ENCODE results near the gene DLG2. TPM values are rescaled to one million over a fixed set of nuclear protein-coding genes. Genes with fewer than 3 reads are reported as not detected.

Gene DLG2
- total RNA-seq, 2 experiments from 2014 or later, result 0.85 to 1.1 TPM

DNA sequence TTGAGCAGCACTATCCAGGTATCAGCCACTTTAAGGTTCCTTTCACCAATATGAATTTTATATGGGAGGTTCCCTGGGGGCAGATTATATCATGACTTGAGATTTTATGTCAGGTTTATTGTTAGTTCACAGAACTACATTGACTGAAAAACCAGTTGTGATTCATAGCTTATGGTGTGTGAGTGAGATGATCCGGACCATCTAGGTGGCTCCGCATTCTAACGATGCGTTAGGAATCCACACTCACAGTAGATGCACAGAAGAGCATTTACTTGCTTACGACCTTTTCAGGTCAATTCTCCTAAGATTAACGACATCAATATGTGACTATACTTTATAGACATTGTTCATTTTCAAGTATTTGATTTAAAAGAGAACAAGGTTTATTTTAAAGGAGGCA is 1356.7 kb downstream of the DLG2 start:
- Mint-ChIP-seq H3K9me3 (no peaks in the 10 kb centered on the region), H3K27me3 (no peaks in the 10 kb centered on the region), H3K36me3 (ENCODE audit: low read depth) (no peaks in the 10 kb centered on the region), H3K4me3 (no peak overlapping the region), H3K4me1 (no peaks in the 10 kb centered on the region), H3K27ac (no peak overlapping the region)
- no peak for DNase-seq
- POLR2A ChIA-PET, result no interaction called here
- CTCF ChIA-PET, result no interaction called here

DNA sequence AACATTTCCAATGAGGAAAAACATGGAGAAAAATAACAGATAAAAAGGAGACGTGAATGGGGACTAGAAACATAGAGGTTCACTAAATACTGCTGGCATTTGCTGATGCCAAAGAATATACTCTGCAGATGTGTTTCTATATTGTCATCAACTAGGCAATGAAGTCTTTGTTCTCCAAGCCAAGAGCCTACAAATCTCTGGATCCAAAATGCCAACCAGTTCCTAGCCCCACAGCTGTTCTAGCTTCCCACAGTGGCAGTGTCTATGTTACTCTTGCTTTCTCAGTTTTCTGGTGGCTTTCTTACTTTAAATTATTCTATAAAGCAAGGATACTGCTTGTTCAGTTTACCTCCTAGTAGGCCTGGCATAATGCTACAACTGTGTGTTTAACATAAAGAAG is 1363.1 kb downstream of the DLG2 start:
- Mint-ChIP-seq H3K9me3 (peaks cover 5% of the 10 kb centered on the region), H3K36me3 (ENCODE audit: low read depth) (no peaks in the 10 kb centered on the region), H3K4me3 (no peak overlapping the region), H3K27ac (no peak overlapping the region), H3K4me1 (no peaks in the 10 kb centered on the region), H3K27me3 (no peaks in the 10 kb centered on the region)
- CTCF ChIA-PET, result no interaction called here
- no peak for DNase-seq
- POLR2A ChIA-PET, result no interaction called here

DNA sequence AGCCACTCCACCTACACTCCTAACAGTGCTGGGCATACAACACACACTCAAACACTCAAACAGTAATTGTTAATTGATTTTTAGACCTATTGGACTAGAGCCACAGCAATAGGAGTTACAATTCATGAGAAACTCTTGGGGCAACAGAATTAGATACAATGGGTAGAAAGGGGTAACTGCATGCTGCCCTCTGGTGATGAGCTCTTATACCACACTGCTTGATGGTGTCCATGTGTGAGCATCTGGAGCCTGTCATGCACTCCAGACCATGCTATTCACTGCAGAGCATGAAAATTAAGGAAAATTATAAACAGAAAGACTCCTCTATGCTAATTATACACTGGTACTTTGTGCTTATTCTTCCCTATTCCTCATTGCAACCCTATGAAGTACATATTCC is 1365.4 kb downstream of the DLG2 start:
- Mint-ChIP-seq H3K4me3 (no peak overlapping the region), H3K27me3 (no peaks in the 10 kb centered on the region), H3K27ac (no peak overlapping the region), H3K36me3 (ENCODE audit: low read depth) (no peaks in the 10 kb centered on the region), H3K4me1 (no peaks in the 10 kb centered on the region), H3K9me3 (peaks cover 5% of the 10 kb centered on the region)
- DNase-seq, result no peak
- ChIA-PET CTCF (no interaction called here), POLR2A (no interaction called here)

DNA sequence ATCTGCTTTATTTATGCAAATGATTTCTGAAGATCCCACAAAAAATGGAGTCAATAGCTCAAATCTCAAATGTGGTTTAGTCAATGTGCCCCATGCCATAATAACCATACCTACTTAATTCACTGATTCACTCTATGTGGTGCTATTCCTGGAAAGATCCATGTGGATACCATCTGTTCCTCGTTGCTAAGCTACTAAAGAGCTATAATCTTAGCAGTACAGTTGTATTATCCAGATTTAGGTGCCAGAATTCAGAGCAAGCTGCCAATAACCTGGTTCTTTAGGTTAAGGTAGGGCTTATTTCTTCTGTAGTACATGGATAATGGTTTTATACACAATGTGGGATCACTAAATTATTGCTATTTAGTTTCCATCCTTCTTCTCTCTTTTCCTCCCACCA is 1366.3 kb downstream of the DLG2 start:
- H3K9me3 Mint-ChIP-seq, result peaks cover 5% of the 10 kb centered on the region
- H3K27me3 Mint-ChIP-seq, result no peaks in the 10 kb centered on the region
- no peak overlapping the region for H3K4me3 Mint-ChIP-seq
- H3K27ac Mint-ChIP-seq, result no peak overlapping the region
- POLR2A ChIA-PET, result no interaction called here
- H3K36me3 Mint-ChIP-seq (ENCODE audit: low read depth), result no peaks in the 10 kb centered on the region
- no peak for DNase-seq
- CTCF ChIA-PET, result no interaction called here
- no peaks in the 10 kb centered on the region for H3K4me1 Mint-ChIP-seq

DNA sequence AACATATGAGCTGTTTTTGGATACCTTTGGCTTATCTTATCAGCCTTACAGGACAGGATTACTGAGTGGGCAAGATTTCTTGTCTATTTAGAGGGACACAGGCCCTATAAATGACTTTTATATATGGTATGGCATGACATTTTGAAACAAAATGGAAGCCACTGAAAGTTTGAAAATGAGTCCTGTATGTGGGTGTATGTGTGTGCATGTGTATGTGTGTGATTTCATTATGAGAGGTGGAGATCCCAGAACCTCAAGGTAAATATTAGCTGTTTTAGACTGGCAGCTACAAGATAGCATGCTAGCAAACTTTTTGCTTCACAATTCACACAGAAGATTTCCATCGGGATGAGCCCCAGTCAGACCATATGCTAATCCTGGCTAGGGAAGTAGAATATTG is 1370.5 kb downstream of the DLG2 start:
- peaks cover 2% of the 10 kb centered on the region for H3K9me3 Mint-ChIP-seq
- H3K4me1 Mint-ChIP-seq, result no peaks in the 10 kb centered on the region
- H3K27me3 Mint-ChIP-seq, result no peaks in the 10 kb centered on the region
- no peaks in the 10 kb centered on the region for H3K36me3 Mint-ChIP-seq (ENCODE audit: low read depth)
- no peak for DNase-seq
- no peak overlapping the region for H3K27ac Mint-ChIP-seq
- ChIA-PET CTCF (no interaction called here), POLR2A (no interaction called here)
- no peak overlapping the region for H3K4me3 Mint-ChIP-seq

DNA sequence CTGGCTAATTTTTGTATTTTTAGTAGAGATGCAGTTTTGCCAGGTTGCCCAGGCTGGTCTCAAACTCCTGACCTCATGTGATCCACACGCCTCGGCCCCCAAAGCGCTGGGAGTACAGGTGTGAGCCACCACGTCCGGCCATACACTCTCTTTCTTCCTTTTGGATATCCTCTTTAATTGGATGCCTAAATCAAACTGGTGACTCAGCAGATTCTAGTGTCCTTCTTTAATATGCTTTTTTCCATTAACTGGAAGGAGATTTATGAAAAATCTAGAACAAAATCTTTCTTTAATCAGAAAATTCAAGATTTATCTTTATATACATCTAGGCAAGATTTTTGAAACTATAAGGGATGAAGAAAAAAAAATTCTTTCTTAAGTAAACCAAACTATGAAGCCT is 1371.7 kb downstream of the DLG2 start:
- ChIA-PET CTCF (no interaction called here), POLR2A (no interaction called here)
- Mint-ChIP-seq H3K4me1 (no peaks in the 10 kb centered on the region), H3K27ac (no peak overlapping the region), H3K36me3 (ENCODE audit: low read depth) (no peaks in the 10 kb centered on the region), H3K27me3 (no peaks in the 10 kb centered on the region), H3K4me3 (no peak overlapping the region), H3K9me3 (no peaks in the 10 kb centered on the region)
- DNase-seq, result no peak

DNA sequence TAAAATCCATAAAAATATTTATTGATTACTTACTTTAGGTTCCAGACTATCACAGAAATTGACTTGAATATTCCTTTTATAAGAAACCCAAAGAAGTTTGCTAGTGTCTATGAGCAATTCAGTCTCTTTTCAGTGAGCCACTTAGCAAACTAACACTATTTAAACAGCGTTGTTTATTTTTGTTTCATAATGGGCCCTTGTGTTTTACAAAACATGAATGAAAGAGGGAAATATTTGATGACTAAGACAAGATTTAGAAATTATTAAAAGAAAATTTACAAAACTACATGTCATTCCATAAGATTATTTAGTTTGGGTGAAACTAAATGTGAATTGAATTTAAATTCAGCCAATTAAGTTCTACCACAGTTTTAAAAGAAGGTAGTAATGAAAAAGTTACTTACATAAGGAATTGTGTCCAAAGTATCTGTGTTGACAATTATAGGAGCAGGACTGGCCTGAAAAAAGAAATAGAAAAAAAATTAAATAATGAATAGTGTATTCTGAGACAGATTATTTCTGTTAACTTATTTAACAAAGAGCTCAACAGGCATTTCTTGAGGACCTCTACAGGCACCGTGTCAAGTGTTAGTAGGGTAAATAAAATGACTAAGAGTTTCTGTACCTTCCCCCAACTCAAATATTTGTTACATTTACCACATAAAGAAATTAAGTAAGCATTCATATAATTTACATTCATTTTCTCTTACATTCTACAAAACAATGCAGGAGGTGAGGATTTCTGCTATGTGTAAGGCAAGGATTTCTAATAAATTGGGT is 1376.1 kb downstream of the DLG2 start:
- H3K36me3 Mint-ChIP-seq (ENCODE audit: low read depth), result no peaks in the 10 kb centered on the region
- no peak for DNase-seq
- CTCF ChIA-PET, result no interaction called here
- POLR2A ChIA-PET, result no interaction called here
- no peak overlapping the region for H3K27ac Mint-ChIP-seq
- H3K9me3 Mint-ChIP-seq, result no peaks in the 10 kb centered on the region
- H3K4me1 Mint-ChIP-seq, result no peaks in the 10 kb centered on the region
- H3K4me3 Mint-ChIP-seq, result no peak overlapping the region
- H3K27me3 Mint-ChIP-seq, result no peaks in the 10 kb centered on the region

DNA sequence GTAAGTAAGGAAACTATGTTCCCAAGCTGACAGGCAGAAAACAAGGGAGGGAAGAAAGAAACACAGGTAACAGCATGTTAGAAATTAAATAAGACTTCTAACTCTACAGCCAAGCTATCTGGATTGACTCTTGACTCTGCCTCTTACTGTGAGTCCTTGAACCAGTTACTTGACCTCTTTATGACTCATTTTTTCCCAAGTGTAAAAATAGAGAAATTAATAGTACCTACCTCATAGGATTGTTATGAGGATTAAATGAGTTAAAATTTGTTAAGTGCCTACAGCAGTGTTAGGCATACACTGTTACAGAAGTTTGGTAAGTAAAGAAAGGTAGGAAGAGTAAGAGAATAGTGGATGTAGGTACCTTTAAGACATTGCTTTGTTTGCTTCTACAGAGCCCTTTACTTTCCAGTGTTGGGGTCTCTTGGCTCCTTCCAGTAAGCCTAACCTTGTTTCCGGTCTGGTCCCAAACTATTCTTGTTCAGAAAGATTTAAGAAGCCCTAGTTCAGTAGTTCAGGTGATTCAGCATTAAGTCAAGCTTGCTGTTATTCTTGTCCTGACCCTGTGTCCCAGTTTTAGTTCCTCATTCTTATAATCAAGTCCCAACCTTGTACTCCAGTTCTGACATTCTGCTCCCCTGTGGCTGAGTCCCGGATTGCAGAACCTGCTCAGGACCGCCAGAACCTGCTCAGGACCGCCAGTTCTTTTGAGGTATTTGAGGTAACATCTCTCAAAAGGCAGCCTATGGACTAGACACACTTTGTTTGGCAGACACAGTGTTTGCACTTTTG is 1377.6 kb downstream of the DLG2 start:
- CTCF ChIA-PET, result no interaction called here
- POLR2A ChIA-PET, result no interaction called here
- no peak overlapping the region for H3K27ac Mint-ChIP-seq
- no peaks in the 10 kb centered on the region for H3K36me3 Mint-ChIP-seq (ENCODE audit: low read depth)
- H3K27me3 Mint-ChIP-seq, result no peaks in the 10 kb centered on the region
- no peak for DNase-seq
- no peaks in the 10 kb centered on the region for H3K4me1 Mint-ChIP-seq
- no peaks in the 10 kb centered on the region for H3K9me3 Mint-ChIP-seq
- no peak overlapping the region for H3K4me3 Mint-ChIP-seq

DNA sequence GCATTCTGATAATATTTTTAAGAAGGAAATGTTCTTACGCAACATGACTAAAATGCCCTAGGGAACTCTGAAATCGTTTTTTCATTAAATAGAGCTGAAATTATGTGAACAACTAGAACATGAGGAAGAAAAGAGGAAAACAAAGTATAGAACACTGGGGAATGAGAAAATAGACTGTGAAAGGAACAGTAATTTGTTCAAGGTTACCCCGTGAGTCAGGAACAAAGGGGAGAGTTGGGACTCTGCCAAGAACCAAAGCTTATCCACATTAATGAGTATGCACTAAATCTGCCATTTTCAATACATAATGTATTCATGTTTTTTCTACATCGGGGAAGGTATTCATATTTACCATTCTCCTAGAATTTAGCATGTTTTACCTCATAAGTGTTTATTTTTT is 1379.2 kb downstream of the DLG2 start:
- Mint-ChIP-seq H3K27ac (no peak overlapping the region), H3K4me1 (no peaks in the 10 kb centered on the region), H3K4me3 (no peak overlapping the region), H3K27me3 (no peaks in the 10 kb centered on the region), H3K9me3 (no peaks in the 10 kb centered on the region), H3K36me3 (ENCODE audit: low read depth) (no peaks in the 10 kb centered on the region)
- CTCF ChIA-PET, result no interaction called here
- no peak for DNase-seq
- POLR2A ChIA-PET, result no interaction called here

DNA sequence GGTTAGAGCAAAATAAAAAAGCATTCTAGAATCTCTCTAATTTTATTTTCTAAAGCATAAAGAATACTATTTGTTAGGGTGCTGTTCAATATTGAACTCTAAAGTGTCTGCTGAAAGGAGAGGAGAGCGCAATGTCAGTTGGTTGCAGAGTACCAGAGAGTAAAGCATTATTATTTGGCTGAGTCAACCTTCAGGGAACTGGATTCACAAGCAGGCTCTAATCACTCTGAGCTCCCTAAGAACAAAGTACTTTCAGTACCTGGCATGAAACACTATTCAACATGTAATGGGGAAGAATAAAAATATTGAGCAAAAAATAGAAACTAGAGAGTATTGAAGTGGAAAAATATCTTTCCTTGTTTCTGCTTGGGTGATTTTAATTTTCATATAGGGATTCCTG is 1380.0 kb downstream of the DLG2 start:
- POLR2A ChIA-PET, result no interaction called here
- Mint-ChIP-seq H3K4me3 (no peak overlapping the region), H3K36me3 (ENCODE audit: low read depth) (no peaks in the 10 kb centered on the region), H3K9me3 (no peaks in the 10 kb centered on the region), H3K27me3 (no peaks in the 10 kb centered on the region), H3K4me1 (no peaks in the 10 kb centered on the region), H3K27ac (no peak overlapping the region)
- no peak for DNase-seq
- CTCF ChIA-PET, result no interaction called here

DNA sequence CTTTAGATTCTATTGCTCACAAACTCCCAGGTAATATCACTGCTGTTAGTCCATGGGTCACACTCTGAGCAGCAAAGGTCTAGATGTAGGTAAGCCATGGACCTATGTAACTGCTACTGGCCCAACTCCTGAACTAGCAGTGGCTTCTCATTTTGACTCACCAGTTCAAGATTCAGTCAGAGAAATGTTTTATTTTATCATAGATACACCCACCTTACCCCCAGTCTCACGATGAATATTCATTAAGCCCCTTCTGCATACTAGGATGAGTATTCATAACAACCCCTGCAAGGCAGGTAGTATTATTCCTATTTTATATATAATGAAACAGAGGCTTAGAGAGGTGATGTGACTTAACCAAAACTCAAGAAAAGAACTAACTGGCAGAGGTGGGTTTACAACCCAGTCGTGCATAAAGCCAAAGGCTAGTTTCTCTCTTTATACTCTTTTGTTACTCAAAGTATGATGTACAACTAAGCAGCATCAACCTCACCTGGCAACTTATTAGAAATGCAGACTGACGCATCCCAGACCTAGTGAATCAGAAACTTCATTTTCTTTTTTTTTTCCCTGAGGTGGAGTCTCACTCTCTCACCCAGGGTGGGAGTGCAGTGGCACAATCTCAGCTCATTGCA is 1383.4 kb downstream of the DLG2 start:
- CTCF ChIA-PET, result no interaction called here
- Mint-ChIP-seq H3K36me3 (ENCODE audit: low read depth) (no peaks in the 10 kb centered on the region), H3K9me3 (no peaks in the 10 kb centered on the region), H3K27me3 (no peaks in the 10 kb centered on the region), H3K4me1 (no peaks in the 10 kb centered on the region), H3K27ac (no peak overlapping the region), H3K4me3 (no peak overlapping the region)
- no peak for DNase-seq
- POLR2A ChIA-PET, result no interaction called here

DNA sequence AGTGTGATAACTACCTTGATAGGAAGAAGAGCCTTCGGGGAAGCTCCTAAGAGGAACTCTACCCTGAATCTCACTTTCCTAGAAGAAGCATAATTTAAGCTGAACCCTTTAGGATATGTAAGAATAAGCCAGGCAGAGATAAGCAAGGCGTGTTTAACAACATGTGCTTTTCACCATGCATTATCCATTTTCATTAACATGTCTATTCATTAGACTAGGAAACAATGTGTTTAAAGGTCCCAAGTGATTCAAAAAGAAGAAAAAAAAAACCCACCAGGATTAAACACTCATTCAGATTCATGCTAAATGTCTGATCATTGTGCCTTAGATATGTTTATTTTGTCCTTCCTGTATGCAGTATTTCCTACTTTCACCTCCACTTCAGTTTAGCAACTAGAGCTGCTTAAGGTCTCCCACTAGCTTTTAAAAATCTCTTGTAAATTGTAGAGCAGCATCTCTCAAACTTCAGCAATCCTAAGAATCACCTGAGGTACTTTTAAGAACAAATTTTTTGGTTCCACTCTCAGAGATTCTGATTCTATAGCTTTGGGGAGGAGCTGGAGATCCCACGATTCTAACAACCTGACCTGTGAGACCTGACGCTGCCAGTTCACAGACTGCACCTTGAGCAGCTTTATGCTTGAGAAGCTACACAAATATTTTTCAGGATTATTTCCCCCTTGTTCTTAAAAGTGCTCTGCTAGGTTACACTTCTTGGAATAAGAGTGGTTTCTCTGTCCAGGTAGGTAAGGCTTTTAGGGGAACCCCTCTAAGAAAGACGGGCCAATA is 1385.6 kb downstream of the DLG2 start:
- Mint-ChIP-seq H3K4me1 (no peaks in the 10 kb centered on the region), H3K4me3 (no peak overlapping the region), H3K27ac (no peak overlapping the region), H3K27me3 (no peaks in the 10 kb centered on the region), H3K36me3 (ENCODE audit: low read depth) (no peaks in the 10 kb centered on the region), H3K9me3 (peaks cover 5% of the 10 kb centered on the region)
- DNase-seq, result no peak
- ChIA-PET CTCF (interaction anchor here (0.6 kb wide), 1 partner anchor 214 kb away, joined by 3 read pairs; no protein-coding TSS in a partner anchor), POLR2A (no interaction called here)

DNA sequence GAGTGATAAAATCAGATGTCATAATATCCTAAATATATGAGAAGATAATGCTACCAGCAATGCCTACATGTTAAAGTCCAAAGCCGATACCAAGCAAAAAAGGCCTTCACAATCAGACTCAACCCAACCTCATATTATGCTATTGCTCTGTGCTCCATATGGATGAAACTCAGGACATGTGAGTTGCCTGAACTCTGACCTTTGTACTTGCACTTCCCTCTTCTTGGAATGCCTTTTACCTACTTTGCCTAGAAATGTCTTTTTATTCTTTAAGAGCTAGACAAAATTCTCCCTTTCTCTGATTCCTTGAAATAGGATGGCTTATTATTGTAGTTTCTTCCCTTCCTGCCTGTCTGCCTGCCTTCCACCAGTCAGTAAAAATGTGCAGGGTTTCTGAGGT is 1386.3 kb downstream of the DLG2 start:
- Mint-ChIP-seq H3K9me3 (peaks cover 5% of the 10 kb centered on the region), H3K36me3 (ENCODE audit: low read depth) (no peaks in the 10 kb centered on the region), H3K27me3 (no peaks in the 10 kb centered on the region), H3K4me3 (no peak overlapping the region), H3K4me1 (no peaks in the 10 kb centered on the region), H3K27ac (no peak overlapping the region)
- CTCF ChIA-PET, result interaction anchor here (0.6 kb wide), 1 partner anchor 213 kb away, joined by 3 read pairs; no protein-coding TSS in a partner anchor
- no peak for DNase-seq
- POLR2A ChIA-PET, result no interaction called here
